OCI-LY7 (cell line): ENCODE measurements around the gene NXN.

Experiments
- EZH2phosphoT487 ChIP-seq: fragments of 200-600 bp; sonication (generic); IDR thresholded peaks from 2 replicates; pipeline ENCODE4 v1.6.1; 2018; ENCODE audit warnings: low read depth, borderline replicate concordance, mild to moderate bottlenecking, mixed run types, antibody characterized with exemption, low read length, moderate library complexity, mixed read lengths
- TF ChIP-seq, protein P1 (sequence below): fragments of 200-600 bp; sonication (generic); conservative IDR thresholded peaks from 2 replicates; pipeline ENCODE4 v1.5.1; 2014; ENCODE audit warnings: mild to moderate bottlenecking, antibody characterized with exemption, low read length, moderate library complexity, mixed read lengths

DNA sequence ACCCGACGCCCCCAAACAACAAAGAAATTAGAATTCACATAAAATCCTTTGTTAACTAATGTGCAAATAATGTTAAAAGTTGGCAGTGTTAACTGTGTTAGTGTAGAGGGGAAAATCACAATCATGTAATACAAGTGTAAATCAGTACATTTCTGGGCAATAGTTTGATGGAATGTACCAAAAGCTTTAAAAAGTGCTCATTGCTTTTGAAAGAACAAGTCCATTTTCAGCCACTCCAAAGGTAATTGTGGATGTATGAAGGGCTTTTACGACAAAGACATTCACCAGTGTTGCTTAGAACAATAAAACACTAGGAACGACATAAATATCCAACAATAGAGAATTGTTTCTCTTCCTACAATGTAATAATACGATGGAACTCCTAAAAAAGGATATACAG, 206.6 kb downstream of the NXN start:
- TF ChIP-seq, protein P1, sequence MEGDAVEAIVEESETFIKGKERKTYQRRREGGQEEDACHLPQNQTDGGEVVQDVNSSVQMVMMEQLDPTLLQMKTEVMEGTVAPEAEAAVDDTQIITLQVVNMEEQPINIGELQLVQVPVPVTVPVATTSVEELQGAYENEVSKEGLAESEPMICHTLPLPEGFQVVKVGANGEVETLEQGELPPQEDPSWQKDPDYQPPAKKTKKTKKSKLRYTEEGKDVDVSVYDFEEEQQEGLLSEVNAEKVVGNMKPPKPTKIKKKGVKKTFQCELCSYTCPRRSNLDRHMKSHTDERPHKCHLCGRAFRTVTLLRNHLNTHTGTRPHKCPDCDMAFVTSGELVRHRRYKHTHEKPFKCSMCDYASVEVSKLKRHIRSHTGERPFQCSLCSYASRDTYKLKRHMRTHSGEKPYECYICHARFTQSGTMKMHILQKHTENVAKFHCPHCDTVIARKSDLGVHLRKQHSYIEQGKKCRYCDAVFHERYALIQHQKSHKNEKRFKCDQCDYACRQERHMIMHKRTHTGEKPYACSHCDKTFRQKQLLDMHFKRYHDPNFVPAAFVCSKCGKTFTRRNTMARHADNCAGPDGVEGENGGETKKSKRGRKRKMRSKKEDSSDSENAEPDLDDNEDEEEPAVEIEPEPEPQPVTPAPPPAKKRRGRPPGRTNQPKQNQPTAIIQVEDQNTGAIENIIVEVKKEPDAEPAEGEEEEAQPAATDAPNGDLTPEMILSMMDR = no peak
- TF ChIP-seq EZH2phosphoT487 = no peak
